Epithelial cell of esophagus (primary cell): Measurements from ENCODE around the gene KCNMB1.

Source experiments
- DNase-seq: peaks from one replicate; pipeline ENCODE4 v3.0.0; 2010; ENCODE audit warnings: low read depth
- H3K4me3 ChIP-seq: 2 replicates; pipeline ENCODE4 v1.5.1; 2011; ENCODE audit warnings: mild to moderate bottlenecking, low read length, control low read depth
- CTCF ChIP-seq: IDR thresholded peaks from 2 replicates; pipeline ENCODE4 v1.5.1; 2011; ENCODE audit warnings: low read depth, mild to moderate bottlenecking, low read length, control low read depth, inconsistent platforms; ENCODE audit not compliant: insufficient read depth; ENCODE audit errors: missing control alignments

Gene KCNMB1

GRCh38 chr5:170372971-170373370 lies 16.2 kb downstream of the KCNMB1 start:
- TF ChIP-seq CTCF = no peak
- no peak overlapping the region for H3K4me3 ChIP-seq
- DNase-seq = no peak

DNA sequence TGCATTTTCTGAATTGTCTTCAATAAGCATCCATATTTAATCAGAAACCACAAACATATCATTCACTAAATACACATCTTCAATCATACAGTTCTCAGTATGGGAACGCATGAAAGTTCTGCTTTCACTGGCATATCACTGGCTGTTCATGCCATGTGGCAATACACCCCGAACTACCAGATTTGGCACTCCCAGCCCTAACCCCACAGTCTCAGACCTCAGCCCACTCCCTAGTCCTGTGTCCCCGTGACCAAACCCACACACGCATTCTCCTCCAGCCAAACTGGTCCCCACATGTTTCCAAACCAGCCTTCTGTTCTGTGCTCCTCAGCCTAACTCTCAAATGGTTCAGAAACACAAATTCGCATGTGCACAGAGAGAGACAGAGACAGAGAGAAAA lies 20.6 kb downstream of the KCNMB1 start:
- no peak for DNase-seq
- TF ChIP-seq CTCF = no peak
- H3K4me3 ChIP-seq = no peak overlapping the region

- no peak for TF ChIP-seq CTCF
- H3K4me3 ChIP-seq = no peak overlapping the region
- no peak for DNase-seq
These were observed 22.9 kb downstream of the KCNMB1 start for GRCh38 chr5:170366276-170366675.

- no peak overlapping the region for H3K4me3 ChIP-seq
- no peak for DNase-seq
- no peak for TF ChIP-seq CTCF
These were observed 23.3 kb downstream of the KCNMB1 start for GRCh38 chr5:170365831-170366230.

DNA sequence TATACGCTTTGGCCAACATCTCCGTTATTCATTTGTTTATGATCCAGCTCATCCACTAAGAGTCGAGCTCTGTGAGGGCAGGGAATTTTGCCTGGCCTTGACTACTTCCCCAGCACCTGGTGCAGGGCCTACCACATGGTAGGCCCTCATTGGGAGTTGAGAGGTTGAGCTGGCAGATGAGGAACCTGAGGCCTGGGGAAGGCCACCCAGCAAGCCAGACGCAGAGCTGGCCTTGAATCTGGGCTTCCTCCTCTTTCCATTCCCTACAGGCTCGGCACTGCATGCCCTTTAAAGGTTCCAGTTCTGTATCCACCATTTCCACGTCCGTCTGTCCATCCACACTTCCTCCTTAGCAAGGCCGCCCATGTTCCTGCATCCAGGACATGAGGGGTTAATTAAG lies 24.2 kb downstream of the KCNMB1 start:
- TF ChIP-seq CTCF = no peak
- H3K4me3 ChIP-seq = no peak overlapping the region
- no peak for DNase-seq

GRCh38 chr5:170363671-170364070 lies 25.5 kb downstream of the KCNMB1 start:
- no peak for TF ChIP-seq CTCF
- no peak for DNase-seq
- H3K4me3 ChIP-seq = no peak overlapping the region

DNA sequence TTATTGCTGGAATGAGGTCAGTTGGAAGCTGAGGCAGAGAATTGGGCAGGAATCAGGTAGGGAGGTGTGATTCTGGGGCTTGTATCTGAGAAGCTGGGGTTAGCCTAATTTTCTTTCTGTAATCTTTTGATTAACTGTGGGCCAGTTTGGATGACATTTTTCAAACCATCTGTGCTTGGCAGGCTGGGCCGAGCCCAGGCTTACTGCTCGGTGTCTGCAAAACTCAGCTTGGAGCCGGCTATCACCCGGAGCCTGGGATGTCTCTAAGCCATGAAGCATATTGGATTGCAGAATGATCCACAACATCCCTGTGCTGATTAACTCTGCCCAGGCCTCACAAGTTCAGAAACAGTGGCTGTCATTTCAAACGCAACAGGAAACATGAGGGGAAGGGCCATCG lies 26.5 kb downstream of the KCNMB1 start:
- DNase-seq = no peak
- no peak for TF ChIP-seq CTCF
- H3K4me3 ChIP-seq = no peak overlapping the region
